Breast epithelium (tissue), 3 donors: Measurements from ENCODE around the gene TRAF5.

Experiments used
- CTCF ChIP-seq, 3 donors: fragments of 450-650 bp; IDR thresholded peaks; one replicate each; pipeline ENCODE4 v1.5.1; 2016 to 2017; ENCODE audit warnings: antibody characterized with exemption in 3 of 3, mild to moderate bottlenecking in 3 of 3, moderate library complexity in 3 of 3
- POLR2A ChIP-seq: fragments of 450-650 bp; IDR thresholded peaks from one replicate; pipeline ENCODE4 v1.6.1; 2016; ENCODE audit warnings: antibody characterized with exemption, mild to moderate bottlenecking, moderate library complexity
- POLR2AphosphoS5 ChIP-seq, 3 donors: sonication (generic); formaldehyde crosslinking; IDR thresholded peaks; one replicate each; pipeline ENCODE4 v1.6.1; 2017; ENCODE audit warnings: antibody characterized with exemption in 3 of 3

DNA sequence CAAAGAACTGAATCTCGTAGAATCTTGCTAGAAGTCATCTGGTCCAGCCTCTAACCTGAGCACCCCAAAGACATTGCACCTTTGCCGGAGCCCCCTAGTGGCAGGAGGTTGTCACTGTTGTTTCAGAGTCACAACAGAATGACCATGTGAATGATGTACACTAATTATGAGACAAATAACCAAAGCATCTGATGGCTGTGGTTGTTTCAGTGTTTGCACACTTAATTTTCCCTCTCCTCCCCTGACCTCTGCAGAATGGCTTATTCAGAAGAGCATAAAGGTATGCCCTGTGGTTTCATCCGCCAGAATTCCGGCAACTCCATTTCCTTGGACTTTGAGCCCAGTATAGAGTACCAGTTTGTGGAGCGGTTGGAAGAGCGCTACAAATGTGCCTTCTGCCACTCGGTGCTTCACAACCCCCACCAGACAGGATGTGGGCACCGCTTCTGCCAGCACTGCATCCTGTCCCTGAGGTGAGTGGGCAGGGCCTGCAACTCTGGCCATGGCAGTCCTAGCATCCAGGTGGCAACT is 26.4 kb downstream of the TRAF5 start:
- TF ChIP-seq POLR2A (no peak), POLR2AphosphoS5 (IDR thresholded peaks at IDR 0.05) (no peak), CTCF (IDR thresholded peaks at IDR 0.05) (peak; percentile 22 to 59 (median 46))
